ENCODE results near the gene VDR. TPM values are rescaled to one million over a fixed set of nuclear protein-coding genes. Genes with fewer than 3 reads are reported as not detected.

Gene VDR
- total RNA-seq, 2 donors from 2014 or later: 1.3 to 3.1 TPM

DNA sequence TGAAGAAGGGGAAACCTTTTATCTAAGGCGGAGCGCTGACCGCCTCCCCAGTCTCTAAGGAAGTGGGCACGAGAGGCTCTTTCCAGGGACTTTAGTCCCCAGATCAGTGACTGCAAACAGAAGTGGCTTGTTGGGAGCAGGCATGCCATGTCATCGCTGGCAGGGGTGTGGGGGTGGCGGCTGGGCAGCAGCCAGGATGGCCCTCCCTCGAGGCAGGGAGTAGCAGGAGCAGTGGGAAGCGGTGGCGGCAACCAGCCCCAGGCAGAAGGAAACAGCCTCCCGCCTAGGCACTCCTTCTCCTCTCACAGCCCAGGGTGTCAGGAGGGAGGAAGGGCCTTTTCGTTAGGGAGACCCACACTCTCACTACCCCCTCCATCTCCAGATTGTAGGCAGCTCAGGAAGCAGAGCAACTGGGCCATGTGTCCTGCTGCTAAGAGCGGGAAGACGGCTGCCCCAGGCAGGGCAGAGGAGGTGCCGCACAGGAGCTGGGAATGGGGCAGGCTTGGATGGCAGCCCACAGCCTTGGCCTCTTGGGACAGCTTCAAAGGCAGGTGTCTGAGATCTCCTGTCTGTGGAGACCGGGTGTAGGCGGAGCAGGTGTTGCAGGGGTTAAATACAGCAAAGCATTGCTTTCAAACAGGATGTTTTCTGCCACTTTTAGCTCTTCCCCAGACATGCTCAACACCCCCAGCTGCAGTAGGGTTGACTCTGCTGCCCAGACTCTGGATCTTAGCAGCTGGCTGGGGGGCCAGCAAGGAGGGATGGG is 21.8 kb downstream of the VDR start:
- ATAC-seq (no peak), DNase-seq (peak in 1 of 4 donors; percentile 31)
- no peak overlapping the region for H3K27ac ChIP-seq
- WGBS, 2 donors: 67 to 84% methylated on average over 9 to 16 of the region's 16 CpGs
- no peak overlapping the region for H3K4me3 ChIP-seq
- intact Hi-C loops (cut with DNase I): no loop called here
- H3K4me1 ChIP-seq: no peaks in the 10 kb centered on the region
- no peaks in the 10 kb centered on the region for H3K9me3 ChIP-seq
- TF ChIP-seq, protein P1, sequence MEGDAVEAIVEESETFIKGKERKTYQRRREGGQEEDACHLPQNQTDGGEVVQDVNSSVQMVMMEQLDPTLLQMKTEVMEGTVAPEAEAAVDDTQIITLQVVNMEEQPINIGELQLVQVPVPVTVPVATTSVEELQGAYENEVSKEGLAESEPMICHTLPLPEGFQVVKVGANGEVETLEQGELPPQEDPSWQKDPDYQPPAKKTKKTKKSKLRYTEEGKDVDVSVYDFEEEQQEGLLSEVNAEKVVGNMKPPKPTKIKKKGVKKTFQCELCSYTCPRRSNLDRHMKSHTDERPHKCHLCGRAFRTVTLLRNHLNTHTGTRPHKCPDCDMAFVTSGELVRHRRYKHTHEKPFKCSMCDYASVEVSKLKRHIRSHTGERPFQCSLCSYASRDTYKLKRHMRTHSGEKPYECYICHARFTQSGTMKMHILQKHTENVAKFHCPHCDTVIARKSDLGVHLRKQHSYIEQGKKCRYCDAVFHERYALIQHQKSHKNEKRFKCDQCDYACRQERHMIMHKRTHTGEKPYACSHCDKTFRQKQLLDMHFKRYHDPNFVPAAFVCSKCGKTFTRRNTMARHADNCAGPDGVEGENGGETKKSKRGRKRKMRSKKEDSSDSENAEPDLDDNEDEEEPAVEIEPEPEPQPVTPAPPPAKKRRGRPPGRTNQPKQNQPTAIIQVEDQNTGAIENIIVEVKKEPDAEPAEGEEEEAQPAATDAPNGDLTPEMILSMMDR (IDR thresholded peaks at IDR 0.05): no peak
- no peak for TF ChIP-seq POLR2A (IDR thresholded peaks at IDR 0.05)
- no peaks in the 10 kb centered on the region for H3K27me3 ChIP-seq
- H3K36me3 ChIP-seq (replicated peaks in 1 of 2; ENCODE audit: insufficient read depth in 1 of 2, low read depth in 2 of 2): no peaks in the 10 kb centered on the region

GRCh38 chr12:47881826-47882427 is 22.9 kb downstream of the VDR start:
- Histone ChIP-seq H3K4me3 (no peak overlapping the region), H3K9me3 (no peaks in the 10 kb centered on the region), H3K36me3 (replicated peaks in 1 of 2; ENCODE audit: insufficient read depth in 1 of 2, low read depth in 2 of 2) (no peaks in the 10 kb centered on the region), H3K27me3 (no peaks in the 10 kb centered on the region), H3K27ac (no peak overlapping the region), H3K4me1 (no peaks in the 10 kb centered on the region)
- 72 to 86% methylated on average over 8 of the region's 8 CpGs for WGBS, 2 donors
- DNase-seq (peak in 3 of 4 donors; percentile 28 to 60 (median 34)), ATAC-seq (peak; percentile 69)
- intact Hi-C loops (cut with DNase I): no loop called here
- TF ChIP-seq, protein P1 (IDR thresholded peaks at IDR 0.05): no peak
- no peak for TF ChIP-seq POLR2A (IDR thresholded peaks at IDR 0.05)

GRCh38 chr12:47881051-47881450 is 23.7 kb downstream of the VDR start:
- WGBS, 2 donors: 89 to 90% methylated on average over 2 of the region's 2 CpGs
- H3K4me3 ChIP-seq: no peak overlapping the region
- DNase-seq: no peak
- H3K27me3 ChIP-seq: no peaks in the 10 kb centered on the region
- H3K4me1 ChIP-seq: no peaks in the 10 kb centered on the region
- ATAC-seq: no peak
- no peaks in the 10 kb centered on the region for H3K9me3 ChIP-seq
- TF ChIP-seq POLR2A (IDR thresholded peaks at IDR 0.05): no peak
- TF ChIP-seq, protein P1 (IDR thresholded peaks at IDR 0.05): no peak
- intact Hi-C loops (cut with DNase I): no loop called here
- H3K36me3 ChIP-seq (replicated peaks in 1 of 2; ENCODE audit: insufficient read depth in 1 of 2, low read depth in 2 of 2): no peaks in the 10 kb centered on the region
- H3K27ac ChIP-seq: no peak overlapping the region

- H3K9me3 ChIP-seq: no peaks in the 10 kb centered on the region
- ATAC-seq (no peak), DNase-seq (no peak)
- no peaks in the 10 kb centered on the region for H3K27me3 ChIP-seq
- WGBS, 2 donors: 92 to 100% methylated on average over 1 to 8 of the region's 10 CpGs
- no peak overlapping the region for H3K27ac ChIP-seq
- H3K36me3 ChIP-seq (replicated peaks in 1 of 2; ENCODE audit: insufficient read depth in 1 of 2, low read depth in 2 of 2): no peaks in the 10 kb centered on the region
- H3K4me1 ChIP-seq: no peaks in the 10 kb centered on the region
- intact Hi-C loops (cut with DNase I): no loop called here
- TF ChIP-seq POLR2A (IDR thresholded peaks at IDR 0.05): no peak
- TF ChIP-seq, protein P1 (IDR thresholded peaks at IDR 0.05): no peak
- no peak overlapping the region for H3K4me3 ChIP-seq
Observed at GRCh38 chr12:47878918-47879481, 25.8 kb downstream of the VDR start.
